OCI-M2 (cell line): ENCODE measurements around the gene BGN.

Experiments
- DNase-seq: peaks from one replicate; lab custom pipeline; 2025; ENCODE audit not compliant: unreplicated experiment; lab: John Stamatoyannopoulos, UW

BGN gene

GRCh38 chrX:153482376-153483015 lies 12.3 kb upstream of the BGN start:
- DNase-seq, result no peak

- no peak for DNase-seq
These were observed 9.2 kb upstream of the BGN start for GRCh38 chrX:153485396-153486080.

- DNase-seq, result no peak
These were observed 8.6 kb upstream of the BGN start for GRCh38 chrX:153486171-153486570.

DNA sequence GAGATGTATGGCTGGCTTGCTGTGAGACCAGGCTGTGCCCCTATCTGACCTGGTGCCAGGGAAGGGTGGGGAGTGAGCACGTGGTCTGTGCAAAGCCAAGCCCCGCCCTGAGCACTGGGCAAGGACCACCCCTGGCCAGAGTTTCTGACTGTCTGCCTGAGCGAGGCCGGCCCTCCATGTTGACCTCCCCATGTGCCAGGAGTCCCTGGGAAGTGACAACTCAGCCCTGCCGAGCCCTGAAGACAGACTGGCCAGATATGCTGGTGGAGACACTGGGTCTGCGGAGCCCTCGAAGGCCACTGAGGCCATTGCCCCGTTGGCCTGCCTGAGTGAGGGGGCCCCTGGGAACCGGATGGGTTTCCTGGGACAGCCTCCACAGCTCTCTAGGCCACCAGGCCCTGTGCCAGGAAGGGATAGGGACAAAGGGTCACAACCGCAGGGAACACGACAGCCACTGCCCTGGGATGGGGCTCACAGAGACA lies 7.1 kb upstream of the BGN start:
- no peak for DNase-seq

GRCh38 chrX:153488231-153488914 lies 6.4 kb upstream of the BGN start:
- no peak for DNase-seq

DNA sequence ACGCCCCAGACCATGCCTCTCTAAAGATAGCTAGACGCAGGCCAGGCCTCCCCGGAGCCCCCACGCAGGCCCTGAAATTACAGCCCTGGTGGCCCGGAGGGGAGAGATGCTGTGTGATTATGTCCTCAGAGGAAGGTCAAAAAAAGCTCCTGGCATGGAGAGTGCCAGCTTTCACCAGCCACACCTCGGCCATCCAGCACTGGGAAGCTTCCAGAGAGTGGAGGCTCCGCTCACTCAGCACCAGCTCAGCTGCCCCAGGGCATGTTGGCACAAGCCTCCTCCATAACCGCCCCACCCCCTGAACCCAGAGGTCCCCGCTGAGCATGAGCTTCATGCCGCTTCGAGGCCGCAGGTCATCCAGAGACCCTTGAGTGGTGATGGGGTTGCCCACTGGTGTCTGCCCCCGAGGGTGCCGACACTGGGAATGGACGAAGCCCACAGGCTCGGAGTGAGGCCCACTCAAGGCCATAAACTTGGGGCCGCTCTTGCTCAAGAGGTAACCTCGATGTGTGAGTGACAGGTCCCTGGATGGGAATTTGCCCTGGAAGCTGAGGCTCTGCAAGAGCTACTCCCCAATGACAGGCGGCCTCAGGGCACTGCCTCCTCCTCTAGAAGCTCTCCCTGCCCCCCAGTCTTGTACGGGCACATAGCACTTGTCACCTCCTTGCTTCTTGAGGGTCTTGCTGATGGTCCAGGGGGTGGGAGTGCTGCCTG lies 4.4 kb upstream of the BGN start:
- no peak for DNase-seq

DNA sequence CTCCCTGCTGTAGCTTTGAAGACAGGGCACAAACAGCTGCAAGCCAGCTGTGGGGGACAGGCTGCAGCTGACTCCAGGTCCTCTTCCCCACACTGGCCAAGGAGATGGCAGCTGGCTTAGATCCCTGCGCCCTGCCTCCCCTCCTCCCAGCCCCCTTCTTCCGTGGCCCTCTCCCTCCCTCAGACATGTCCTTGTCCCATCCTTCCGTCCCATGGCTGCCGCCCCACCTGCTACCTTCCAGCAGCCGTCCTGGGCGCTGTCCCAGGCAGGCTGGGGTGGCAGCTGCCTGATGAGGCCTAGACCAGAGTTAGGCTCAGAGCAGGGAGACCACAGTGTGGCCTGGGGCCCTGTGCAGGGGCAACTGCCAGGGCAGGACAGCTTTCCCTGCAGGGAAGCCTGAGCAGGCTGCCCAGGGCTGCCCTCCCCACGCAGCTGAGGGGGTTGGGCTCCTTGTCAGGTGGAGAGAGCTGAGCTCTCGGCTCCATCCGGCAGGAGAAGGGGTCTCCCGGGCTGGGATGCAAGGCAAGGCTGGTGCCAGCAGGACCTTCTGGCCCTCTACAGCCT lies 3.3 kb upstream of the BGN start:
- no peak for DNase-seq

GRCh38 chrX:153491918-153492317 lies 2.9 kb upstream of the BGN start:
- DNase-seq, result no peak

GRCh38 chrX:153492543-153492942 lies 2.2 kb upstream of the BGN start:
- DNase-seq, result no peak

DNA sequence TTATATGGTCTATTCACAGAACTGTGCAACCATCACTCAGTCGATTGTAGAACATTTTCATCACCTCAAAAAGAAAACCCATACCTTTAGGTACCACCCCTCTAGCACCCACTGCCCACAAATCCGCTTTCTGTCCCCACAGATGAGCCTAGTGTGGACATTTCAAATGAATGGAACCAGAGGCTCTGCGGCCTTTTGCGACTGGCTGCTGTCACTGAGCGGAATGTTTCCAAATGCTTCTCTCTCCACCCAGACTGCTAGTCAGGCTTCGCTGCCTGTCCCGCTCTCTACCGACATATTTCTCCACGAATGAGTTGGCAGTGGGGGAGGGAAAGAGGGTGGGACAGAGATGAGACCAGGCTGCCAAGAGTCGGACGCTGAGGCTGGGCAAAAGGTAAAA lies 1.7 kb upstream of the BGN start:
- DNase-seq, result no peak

- no peak for DNase-seq
These were observed 719 bp upstream of the BGN start for GRCh38 chrX:153494061-153494460.

DNA sequence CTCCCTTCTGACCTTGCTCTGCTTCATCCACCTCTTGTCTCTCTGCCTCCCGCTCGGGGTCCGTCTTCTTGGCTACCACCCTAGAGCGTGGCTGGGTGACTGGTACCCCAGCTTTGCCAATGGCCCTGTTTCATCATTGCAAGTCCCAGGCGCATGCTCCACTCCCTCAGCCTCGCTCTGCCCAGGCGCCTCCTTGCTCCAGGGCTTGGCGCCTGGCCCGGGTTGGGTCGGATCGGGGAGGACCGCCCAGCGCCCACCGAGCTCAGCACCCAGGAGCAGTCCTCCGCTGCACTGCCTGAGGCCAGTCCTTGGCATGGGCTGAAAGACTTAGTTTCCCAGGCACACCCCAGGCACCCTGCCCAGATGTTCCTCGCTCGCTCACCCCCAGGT lies 577 bp downstream of the BGN start:
- no peak for DNase-seq

DNA sequence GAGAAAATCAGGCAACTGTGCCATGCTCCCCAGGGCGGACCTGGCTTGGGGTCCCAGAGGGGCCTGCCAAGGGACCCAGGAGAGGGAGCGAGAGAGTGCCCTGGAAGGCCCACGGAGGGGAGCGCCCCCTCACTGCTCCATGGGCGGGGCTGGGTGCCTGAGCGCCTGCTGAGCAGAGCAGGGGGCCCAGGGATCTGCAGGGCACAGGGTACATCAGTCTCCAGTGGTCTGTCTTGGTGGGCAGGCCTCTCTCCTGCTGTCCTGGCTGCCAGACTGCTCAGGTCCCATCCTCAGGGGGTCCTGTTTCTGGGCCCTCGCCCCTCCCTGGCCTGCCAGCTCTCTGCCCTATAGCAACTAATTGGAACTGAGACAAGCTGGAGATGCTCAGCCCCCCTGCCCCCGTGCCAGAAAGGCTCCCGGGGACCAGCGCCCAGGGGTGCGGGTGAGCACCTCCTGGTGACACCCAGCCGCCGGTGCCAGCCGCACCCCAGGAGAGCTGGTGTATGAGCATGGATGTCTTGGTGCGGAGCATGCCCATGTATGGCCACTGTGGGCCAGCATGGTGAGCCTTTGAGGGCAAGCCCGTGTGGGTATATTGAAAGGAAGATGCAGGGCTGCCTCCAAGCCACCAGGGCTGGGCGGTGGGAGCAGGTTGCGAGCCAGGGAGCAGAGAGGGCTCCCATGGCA lies 1.3 kb downstream of the BGN start:
- DNase-seq, result no peak

DNA sequence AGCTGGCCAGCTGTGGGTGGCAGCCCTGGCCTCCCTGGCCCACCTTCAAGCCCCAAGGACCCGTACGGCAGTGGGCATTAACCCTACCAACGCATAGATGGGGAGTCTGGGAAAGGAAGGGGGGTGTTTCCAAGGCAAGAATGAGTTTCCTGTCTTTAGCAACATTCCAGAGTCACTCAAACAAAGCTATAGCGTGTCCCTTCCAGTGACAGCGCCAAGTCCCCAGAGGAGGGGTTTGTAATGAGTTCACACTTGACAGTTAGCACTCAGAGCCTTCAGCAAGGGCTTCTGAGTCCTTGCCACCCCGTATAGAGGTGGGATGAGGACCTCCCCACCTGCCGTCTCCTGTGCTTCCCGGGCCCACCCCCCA lies 1.8 kb downstream of the BGN start:
- no peak for DNase-seq

- no peak for DNase-seq
These were observed 3.7 kb downstream of the BGN start for GRCh38 chrX:153498453-153498852.

- DNase-seq, result no peak
These were observed 4.6 kb downstream of the BGN start for GRCh38 chrX:153499341-153499740.

DNA sequence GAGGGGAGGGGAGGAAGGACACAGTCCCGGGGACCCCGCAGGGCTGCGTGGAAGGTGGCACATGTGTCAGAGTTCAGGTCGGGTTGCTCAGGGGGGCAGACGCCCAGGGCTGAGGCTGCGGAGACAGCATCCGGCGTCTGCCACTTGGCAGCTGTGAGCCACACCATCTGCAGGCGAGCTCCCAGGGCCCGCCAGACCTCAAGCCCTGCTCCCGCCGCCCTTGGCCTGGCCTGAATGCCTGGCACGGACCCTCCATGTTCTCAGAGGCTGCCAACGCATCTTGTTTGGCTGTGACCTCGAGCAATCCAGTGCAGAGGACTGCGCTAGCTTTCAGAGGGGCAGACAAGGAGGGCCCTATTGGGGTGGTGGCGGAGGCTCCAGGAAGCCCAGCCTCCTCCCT lies 5.1 kb downstream of the BGN start:
- DNase-seq, result no peak

GRCh38 chrX:153500676-153501280 lies 6.0 kb downstream of the BGN start:
- no peak for DNase-seq

DNA sequence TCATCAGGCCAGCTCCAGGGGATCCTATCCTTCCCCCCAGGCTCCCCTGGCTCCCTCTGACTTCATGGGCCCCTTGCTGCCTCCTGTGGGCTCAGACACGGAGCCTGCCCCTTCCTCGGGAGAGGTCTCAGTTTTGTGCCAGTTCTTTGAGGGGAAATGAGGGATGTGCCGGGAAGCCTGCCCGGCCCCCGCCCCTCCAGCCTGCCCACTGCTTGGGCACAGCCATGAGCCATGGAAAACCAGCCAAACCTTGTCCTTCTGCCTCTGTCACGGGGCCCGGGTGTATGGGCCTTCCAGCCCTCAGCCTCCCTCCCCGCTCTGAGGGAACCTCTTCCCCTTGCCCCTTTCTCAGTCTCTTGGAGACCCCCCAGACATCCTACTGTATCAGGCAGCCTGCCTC lies 6.8 kb downstream of the BGN start:
- DNase-seq, result no peak

- no peak for DNase-seq
These were observed 7.4 kb downstream of the BGN start for GRCh38 chrX:153502131-153502530.
